SU-DHL-6 (cell line): ENCODE results near the gene BMERB1.

ENCODE experiments used
- EZH2phosphoT487 ChIP-seq: fragments of 200-600 bp; sonication (generic), shearing (Covaris generic); conservative IDR thresholded peaks from 2 replicates; pipeline ENCODE4 v1.6.1; 2018; ENCODE audit warnings: mild to moderate bottlenecking, antibody characterized with exemption, low read length, moderate library complexity, mixed read lengths
- TF ChIP-seq, protein P1 (sequence below): fragments of 200-600 bp; sonication (generic); IDR thresholded peaks from one replicate; pipeline ENCODE4 v1.5.1; 2017; ENCODE audit warnings: antibody characterized with exemption, mild to moderate bottlenecking, low read length, moderate library complexity; ENCODE audit not compliant: insufficient read depth, poor library complexity, severe bottlenecking

DNA sequence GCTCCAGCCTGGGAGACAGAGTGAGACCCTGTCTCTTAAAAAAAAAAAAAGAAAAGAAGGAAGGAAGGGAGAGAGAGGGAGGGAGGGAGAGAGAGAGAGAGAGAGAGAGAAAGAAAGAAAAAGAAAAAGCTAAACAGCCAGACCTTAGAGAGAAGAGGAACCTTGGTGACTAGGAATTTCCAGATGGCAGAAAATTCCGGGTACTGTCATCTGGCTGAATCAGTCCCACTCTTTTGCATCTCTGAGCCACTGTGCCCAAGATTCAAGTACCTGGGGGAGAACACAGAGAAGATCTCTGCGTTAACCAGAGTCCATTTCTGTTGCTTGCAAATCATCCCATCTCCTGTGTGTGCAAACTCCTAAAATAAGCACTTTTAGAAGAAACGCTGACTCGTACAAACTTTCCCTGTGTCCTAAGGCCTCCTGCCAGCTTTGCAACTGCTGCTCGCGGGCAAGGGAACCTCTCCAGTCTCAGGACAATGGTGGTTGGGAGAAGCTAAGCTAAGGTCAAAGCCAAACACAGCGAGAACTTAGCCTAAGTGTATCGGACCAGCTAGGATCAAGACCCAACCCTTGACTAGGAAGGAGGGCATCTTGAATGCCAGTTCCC lies 18.0 kb downstream of the BMERB1 start:
- TF ChIP-seq, protein P1, sequence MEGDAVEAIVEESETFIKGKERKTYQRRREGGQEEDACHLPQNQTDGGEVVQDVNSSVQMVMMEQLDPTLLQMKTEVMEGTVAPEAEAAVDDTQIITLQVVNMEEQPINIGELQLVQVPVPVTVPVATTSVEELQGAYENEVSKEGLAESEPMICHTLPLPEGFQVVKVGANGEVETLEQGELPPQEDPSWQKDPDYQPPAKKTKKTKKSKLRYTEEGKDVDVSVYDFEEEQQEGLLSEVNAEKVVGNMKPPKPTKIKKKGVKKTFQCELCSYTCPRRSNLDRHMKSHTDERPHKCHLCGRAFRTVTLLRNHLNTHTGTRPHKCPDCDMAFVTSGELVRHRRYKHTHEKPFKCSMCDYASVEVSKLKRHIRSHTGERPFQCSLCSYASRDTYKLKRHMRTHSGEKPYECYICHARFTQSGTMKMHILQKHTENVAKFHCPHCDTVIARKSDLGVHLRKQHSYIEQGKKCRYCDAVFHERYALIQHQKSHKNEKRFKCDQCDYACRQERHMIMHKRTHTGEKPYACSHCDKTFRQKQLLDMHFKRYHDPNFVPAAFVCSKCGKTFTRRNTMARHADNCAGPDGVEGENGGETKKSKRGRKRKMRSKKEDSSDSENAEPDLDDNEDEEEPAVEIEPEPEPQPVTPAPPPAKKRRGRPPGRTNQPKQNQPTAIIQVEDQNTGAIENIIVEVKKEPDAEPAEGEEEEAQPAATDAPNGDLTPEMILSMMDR: no peak
- TF ChIP-seq EZH2phosphoT487: no peak
